Ecto neural progenitor cell (in vitro differentiated cells): ENCODE results near the gene ZGPAT.
A peak's percentile ranks its signal among the peaks of the same experiment; 100 is the strongest.
"Not testable (repeated sequence)": the region's sequence is repeated elsewhere in the genome, so short reads cannot be mapped to it uniquely, and the experiment has no call there.

Experiments
- DNase-seq: peaks from one replicate; pipeline ENCODE4 v3.0.0-alpha.2; 2018; ENCODE audit warnings: low spot score

Gene ZGPAT

DNA sequence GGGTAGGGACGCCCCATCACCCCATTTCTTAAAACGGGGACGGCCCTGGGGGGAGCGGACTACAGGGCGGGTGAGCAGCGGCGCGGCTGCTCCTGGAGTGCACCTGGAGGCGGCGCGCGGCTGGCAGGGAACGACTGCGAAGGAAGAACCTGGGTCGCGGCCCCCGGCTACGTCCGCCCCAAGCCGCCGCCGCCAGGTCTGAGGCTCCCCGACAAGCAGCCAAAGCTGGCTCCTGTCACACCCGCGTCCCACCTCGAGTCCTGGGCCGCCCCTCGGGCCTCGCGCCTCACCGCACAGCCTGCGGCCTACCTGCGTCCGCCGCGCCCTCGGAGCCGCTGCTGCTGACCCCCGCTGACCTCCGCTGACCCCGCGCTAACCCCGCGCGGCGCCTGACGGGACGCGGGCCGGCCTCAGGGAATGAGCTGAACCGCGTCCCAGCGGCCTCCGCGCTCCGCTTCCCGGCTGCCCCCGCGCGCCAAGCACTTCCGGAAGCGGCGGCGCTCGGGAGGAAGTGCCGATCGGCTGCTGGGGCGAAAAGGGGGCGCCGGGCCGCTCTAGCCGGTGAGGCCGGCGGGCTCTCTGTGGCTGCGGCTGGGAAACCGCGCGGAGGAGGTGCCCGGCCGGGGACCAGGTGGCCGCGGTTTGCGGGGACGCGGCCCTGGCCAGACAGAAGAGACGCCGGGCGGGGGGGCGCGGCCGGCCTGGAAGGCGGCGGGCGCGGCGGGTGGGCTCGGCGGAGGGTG is at the start of gene ZGPAT, which contains the start of gene ARFRP1:
ZGPAT (plus strand) TSS at position 482 of the 743 bp plus-strand sequence. CDS start 542 bp downstream, outside the sequence.
ARFRP1 (minus strand) TSS at position 419 of the 743 bp plus-strand sequence. CDS start 885 bp downstream, outside the sequence.
- DNase-seq, result peak; percentile 94

- DNase-seq, result no peak
Observed at GRCh38 chr20:63658749-63659187, 49.1 kb upstream of the ZGPAT start.

DNA sequence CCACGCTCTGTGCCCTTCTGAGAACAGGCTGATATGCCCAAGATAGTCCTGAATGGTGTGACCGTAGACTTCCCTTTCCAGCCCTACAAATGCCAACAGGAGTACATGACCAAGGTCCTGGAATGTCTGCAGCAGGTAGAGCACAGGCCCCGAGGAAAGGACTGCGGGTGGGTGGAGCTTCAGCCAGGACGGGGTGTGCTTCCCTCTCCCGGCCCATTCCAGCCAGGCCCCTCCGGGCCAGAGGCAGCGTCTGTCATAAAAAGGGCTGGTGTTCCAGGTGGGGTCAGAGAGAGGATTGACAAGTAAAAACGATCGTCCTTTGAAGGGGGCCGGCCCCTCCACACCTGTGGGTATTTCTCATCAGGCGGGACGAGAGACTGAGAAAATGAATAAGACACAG is 48.5 kb upstream of the ZGPAT start:
- no peak for DNase-seq

DNA sequence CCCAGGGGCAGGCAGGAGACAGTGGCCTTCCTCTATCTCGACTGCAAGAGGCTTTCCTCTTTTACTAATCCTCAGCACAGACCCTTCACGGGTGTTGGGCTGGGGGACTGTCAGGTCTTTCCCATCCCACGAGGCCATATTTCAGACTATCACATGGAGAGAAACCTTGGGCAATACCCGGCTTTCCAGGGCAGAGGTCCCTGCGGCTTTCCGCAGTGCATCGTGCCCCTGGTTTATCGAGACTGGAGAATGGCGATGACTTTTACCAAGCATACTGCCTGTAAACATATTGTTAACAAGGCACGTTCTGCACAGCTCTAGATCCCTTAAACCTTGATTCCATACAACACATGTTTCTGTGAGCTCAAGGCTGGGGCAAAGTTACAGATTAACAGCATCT is 47.7 kb upstream of the ZGPAT start:
- DNase-seq, result not testable (repeated sequence)

GRCh38 chr20:63660622-63661021 is 47.2 kb upstream of the ZGPAT start:
- DNase-seq, result no peak

DNA sequence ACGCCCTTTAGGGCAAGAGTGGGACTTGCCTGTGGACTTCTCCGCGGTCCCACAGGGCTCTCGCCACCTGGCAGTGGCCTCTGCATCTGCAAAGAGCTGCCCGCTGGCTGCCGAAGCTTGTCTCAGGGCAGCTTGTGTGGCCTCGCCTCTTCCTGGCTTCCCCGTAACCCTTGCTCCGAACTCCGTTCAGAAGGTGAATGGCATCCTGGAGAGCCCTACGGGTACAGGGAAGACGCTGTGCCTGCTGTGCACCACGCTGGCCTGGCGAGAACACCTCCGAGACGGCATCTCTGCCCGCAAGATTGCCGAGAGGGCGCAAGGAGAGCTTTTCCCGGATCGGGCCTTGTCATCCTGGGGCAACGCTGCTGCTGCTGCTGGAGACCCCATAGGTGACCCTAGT is 46.7 kb upstream of the ZGPAT start:
- DNase-seq, result no peak

GRCh38 chr20:63661959-63662812 is 45.7 kb upstream of the ZGPAT start:
- DNase-seq, result no peak

- no peak for DNase-seq
Observed at GRCh38 chr20:63662813-63663189, 45.0 kb upstream of the ZGPAT start.

- no peak for DNase-seq
Observed at GRCh38 chr20:63663332-63664066, 44.3 kb upstream of the ZGPAT start.

- no peak for DNase-seq
Observed at GRCh38 chr20:63664143-63664851, 43.5 kb upstream of the ZGPAT start.

DNA sequence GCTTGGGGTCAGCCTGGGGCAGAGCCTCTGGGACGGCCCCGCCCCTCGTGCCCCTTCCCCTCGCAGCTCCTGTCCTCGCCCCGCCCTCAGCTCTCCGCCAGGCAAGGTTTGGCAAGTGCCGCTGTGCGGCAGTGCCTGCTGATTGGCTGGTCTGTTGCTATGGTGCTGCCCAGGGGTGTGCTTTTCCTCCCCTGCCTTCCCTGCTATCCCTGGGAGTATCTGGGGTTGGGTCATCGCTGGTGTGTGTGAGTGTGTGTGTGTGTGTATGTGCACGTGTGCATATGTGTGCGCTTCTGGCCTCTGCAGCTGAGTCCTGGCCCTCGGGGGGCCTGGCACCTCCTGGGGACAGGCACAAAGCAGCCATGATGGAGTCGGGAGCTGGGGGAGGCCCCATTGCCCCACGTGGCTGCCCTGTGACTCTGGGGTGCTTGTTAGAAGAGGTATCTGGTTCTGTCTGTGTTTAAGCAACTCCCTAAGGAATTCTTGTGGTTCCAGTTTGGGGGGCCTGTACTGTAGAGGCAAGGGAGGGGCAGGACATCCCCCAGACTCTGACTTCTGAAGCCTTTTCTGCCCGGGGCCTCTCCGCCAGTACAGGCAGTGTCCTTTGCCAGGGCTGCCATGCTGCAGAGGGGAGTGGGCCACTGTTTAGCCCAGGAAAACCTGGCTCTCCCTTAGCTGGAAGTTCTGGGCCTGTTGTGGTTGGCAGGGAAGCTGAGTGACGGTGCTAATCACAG is 42.8 kb upstream of the ZGPAT start:
- peak; percentile 80 for DNase-seq

DNA sequence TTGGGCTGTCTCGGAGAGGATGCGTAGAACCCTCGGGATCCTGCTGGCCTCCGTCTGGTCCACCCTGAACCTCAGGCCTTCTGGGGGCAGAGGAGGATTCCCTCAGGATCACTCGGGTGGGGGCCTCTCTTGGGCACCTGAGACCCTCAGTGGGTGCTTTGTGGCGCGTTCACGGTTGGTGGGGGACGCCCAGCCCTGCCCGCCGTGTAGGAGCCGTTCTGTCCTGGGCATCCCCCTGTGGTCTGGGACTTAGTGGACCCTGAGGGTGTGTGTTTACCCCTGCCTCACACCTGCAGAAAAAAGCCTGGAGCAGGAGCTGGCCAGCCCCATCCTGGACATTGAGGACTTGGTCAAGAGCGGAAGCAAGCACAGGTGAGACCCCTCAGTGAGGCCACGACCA is 42.1 kb upstream of the ZGPAT start:
- DNase-seq, result no peak

- no peak for DNase-seq
Observed at GRCh38 chr20:63667858-63668257, 40.0 kb upstream of the ZGPAT start.

DNA sequence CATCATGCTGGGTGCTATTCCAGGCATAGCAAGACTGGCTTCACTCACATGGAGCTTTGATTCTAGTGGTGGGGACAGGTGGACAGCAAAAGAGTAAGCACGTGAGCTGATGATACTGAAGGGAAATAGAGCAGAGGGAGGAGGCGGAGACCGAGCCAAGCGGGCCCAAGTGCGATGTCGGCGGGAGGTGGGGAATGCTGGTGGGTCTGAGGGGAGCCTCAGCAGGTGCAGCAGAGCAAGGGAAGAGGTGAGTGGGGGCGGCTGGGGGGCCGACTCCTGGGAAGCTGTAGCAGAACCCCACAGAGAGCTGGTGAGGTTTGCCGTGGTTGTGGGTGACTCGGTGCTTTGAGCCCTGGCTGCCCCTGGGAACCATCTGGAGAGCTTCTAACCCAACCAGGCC is 39.5 kb upstream of the ZGPAT start:
- no peak for DNase-seq

DNA sequence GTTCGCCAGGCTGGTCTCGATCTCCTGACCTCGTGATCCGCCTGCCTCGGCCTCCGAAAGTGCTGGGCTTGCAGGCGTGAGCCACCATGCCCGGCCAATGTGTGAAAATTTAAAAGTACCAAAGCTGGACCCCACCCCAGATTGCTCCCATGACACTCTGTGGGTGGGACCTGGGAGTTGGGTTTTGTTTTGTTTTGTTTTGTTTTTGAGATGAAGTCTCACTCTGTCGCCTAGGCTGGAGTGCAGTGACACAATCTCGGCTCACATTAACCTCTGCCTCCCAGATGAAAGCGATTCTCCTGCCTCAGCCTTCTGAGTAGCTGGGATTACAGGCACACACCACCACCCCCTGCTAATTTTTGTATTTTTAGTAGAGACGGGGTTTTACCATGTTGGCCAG is 36.1 kb upstream of the ZGPAT start:
- not testable (repeated sequence) for DNase-seq

DNA sequence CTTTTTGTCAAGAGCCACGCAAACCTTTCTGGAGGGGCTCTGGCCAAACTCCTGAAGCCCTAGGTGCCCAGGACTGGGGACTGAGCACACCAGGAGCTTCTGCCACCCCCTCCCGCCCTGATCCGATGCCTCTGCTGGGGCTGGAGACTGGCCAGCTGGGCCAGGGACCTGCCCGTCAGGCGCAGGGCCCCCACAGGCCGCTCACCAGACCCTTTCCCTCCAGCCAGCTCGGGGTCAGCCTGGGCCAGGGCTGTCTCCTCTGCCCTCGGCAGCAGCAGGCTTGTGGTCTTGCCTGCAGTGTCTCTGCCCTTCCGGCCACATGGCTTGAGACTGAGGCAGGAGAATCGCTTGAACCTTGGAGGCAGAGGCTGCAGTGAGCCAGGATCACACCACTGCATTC is 35.2 kb upstream of the ZGPAT start:
- DNase-seq, result no peak

DNA sequence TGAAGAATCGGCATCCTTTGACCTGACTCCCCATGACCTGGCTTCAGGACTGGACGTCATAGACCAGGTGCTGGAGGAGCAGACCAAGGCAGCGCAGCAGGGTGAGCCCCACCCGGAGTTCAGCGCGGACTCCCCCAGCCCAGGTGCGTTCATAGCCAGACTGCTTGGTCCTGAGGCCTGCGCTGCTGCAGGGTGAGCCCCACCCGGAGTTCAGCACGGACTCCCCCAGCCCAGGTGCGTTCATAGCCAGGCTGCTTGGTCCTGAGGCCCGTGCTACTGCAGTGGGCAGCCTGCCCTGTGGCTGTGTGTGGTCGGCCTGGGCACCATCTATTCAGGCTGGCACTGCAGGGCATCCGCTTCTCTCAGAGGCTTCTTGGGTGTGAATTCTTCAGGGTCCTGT is 33.9 kb upstream of the ZGPAT start:
- DNase-seq, result no peak

DNA sequence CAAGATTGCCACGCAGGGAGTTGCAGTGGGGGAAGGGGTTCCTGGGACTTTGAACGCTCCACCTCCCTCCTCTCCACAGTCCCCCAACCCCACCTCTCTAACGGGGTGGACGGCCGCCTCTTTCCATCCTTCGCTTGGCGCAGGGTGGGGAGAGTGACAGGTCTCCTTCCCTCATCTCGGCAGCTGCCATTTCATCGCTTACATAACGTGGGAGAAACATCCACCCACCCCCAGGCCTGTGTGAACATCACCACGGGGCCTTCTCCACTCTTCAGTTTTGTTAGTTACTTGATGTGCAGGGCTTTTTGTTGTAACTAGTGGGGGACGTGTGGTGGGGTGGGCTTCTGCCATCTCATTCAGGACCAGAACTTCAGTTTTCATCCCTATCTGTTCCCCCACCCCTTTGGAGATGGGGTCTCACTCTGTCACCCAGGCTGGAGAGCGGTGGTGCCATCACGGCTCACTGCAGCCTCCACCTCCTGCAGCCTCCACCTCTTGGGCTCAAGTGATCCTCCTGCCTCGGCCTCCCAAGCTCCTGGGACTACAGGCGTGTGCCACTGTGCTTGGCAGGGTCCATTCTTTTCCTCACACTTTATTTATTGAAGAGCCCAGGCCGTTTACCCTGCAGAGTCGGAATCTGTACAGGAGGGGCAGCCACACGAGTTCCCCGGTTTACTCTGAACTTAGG is 32.0 kb upstream of the ZGPAT start:
- no peak for DNase-seq

- DNase-seq, result no peak
Observed at GRCh38 chr20:63678071-63678470, 29.8 kb upstream of the ZGPAT start.

GRCh38 chr20:63678667-63679465 is 29.0 kb upstream of the ZGPAT start:
- DNase-seq, result no peak
